CD8-positive, alpha-beta memory T cell (primary cell): ENCODE data around the gene DPP9. TPM values are rescaled to one million over a fixed set of nuclear protein-coding genes. Genes with fewer than 3 reads are reported as not detected.

Experiments used
- CTCF ChIA-PET: fragments of 350-600 bp; sonication (Branson Sonifier 250); formaldehyde crosslinking; loops from one replicate; lab custom pipeline; 2021; ENCODE audit warnings: antibody characterized with exemption; lab: Charles Lee
- POLR2A ChIA-PET: fragments of 350-600 bp; sonication (Branson Sonifier 250); formaldehyde crosslinking; loops from one replicate; lab custom pipeline; 2021; ENCODE audit warnings: antibody characterized with exemption; lab: Charles Lee
- DNase-seq, 5 donors: peaks; one replicate each; pipeline versions ENCODE4 v3.0.0 to v3.0.0-alpha.2; 2020 to 2022; ENCODE audit warnings: mixed read lengths in 1 of 5
- H3K27ac ChIP-seq: one replicate; pipeline ENCODE4 v1.7.0; 2013; ENCODE audit warnings: low read depth, mild to moderate bottlenecking, low read length, moderate library complexity
- H3K27me3 ChIP-seq: 2 replicates; pipeline ENCODE4 v1.7.0; 2013; ENCODE audit warnings: low read length, mild to moderate bottlenecking; ENCODE audit not compliant: insufficient read depth, poor library complexity, severe bottlenecking
- H3K36me3 ChIP-seq: 2 replicates; pipeline ENCODE4 v1.7.0; 2013; ENCODE audit warnings: mild to moderate bottlenecking, low read length, moderate library complexity; ENCODE audit not compliant: insufficient read depth
- H3K4me1 ChIP-seq: 2 replicates; pipeline ENCODE4 v1.7.0; 2013; ENCODE audit warnings: mild to moderate bottlenecking, low read length, moderate library complexity; ENCODE audit not compliant: insufficient read depth
- H3K4me3 ChIP-seq: 2 replicates; pipeline ENCODE4 v1.7.0; 2013; ENCODE audit warnings: mild to moderate bottlenecking, low read length
- H3K9me3 ChIP-seq: 2 replicates; pipeline ENCODE4 v1.7.0; 2013; ENCODE audit warnings: mild to moderate bottlenecking, low read length
- H3K27ac Mint-ChIP-seq, 8 donors: one replicate each; pipeline ENCODE4 v1.8.0; 2020 to 2021; ENCODE audit warnings: mixed read lengths in 8 of 8, mild to moderate bottlenecking in 6 of 8, inconsistent platforms in 3 of 8, moderate library complexity in 3 of 8
- H3K27me3 Mint-ChIP-seq, 2 donors: one replicate each; pipeline ENCODE4 v1.8.0; 2020 to 2021; ENCODE audit warnings: mixed read lengths in 2 of 2, mild to moderate bottlenecking in 1 of 2, moderate library complexity in 1 of 2
- H3K36me3 Mint-ChIP-seq, 3 donors: one replicate each; pipeline ENCODE4 v1.8.0; 2020 to 2021; ENCODE audit warnings: mixed read lengths in 3 of 3, inconsistent platforms in 1 of 3, mild to moderate bottlenecking in 1 of 3
- H3K4me1 Mint-ChIP-seq, 3 donors: one replicate each; pipeline ENCODE4 v1.8.0; 2020 to 2021; ENCODE audit warnings: mixed read lengths in 3 of 3, inconsistent platforms in 1 of 3, mild to moderate bottlenecking in 1 of 3
- H3K4me3 Mint-ChIP-seq, 7 donors: one replicate each; pipeline ENCODE4 v1.8.0; 2020 to 2021; ENCODE audit warnings: mixed read lengths in 7 of 7, mild to moderate bottlenecking in 6 of 7, moderate library complexity in 4 of 7, inconsistent platforms in 2 of 7
- H3K9me3 Mint-ChIP-seq, 5 donors: one replicate each; pipeline ENCODE4 v1.8.0; 2020 to 2022; ENCODE audit warnings: mixed read lengths in 5 of 5, mild to moderate bottlenecking in 3 of 5, moderate library complexity in 2 of 5, inconsistent platforms in 1 of 5
- polyA plus RNA-seq: library from polyadenylated mRNA; unstranded; fragments of 300-500 nt; fragmentation: Illumina TruSeq; gene quantifications from one replicate; pipeline ENCODE4 v1.2.3, GENCODE V29; 2021
- total RNA-seq, 2 experiments: library from RNA; stranded (reverse); gene quantifications; one replicate each; pipeline ENCODE4 v1.2.3, GENCODE V29; 2021

Gene DPP9
- total and polyA plus RNA-seq, 3 experiments from 2014 or later: 32.1 to 105 (median 105) TPM

GRCh38 chr19:4657262-4657661, 66.4 kb downstream of the DPP9 start:
- Mint-ChIP-seq H3K9me3 (no peaks in the 10 kb centered on the region), H3K27ac (peak overlapping the region in 1 of 8 donors; percentile 48), H3K4me1 (peaks cover 0 to 5% (median 3%) of the 10 kb centered on the region in 3 donors), H3K27me3 (no peaks in the 10 kb centered on the region), H3K4me3 (no peak overlapping the region), H3K36me3 (peaks cover 4 to 76% (median 12%) of the 10 kb centered on the region in 3 donors)
- no peak overlapping the region for H3K27ac ChIP-seq
- CTCF ChIA-PET: interaction anchor here (1.0 kb wide), 1 partner anchor 21 kb away, joined by 3 read pairs; no protein-coding TSS in a partner anchor
- peaks cover 13% of the 10 kb centered on the region for H3K36me3 ChIP-seq
- H3K4me3 ChIP-seq: no peak overlapping the region
- POLR2A ChIA-PET: no interaction called here
- DNase-seq: no peak
- H3K4me1 ChIP-seq: no peaks in the 10 kb centered on the region
- no peaks in the 10 kb centered on the region for H3K27me3 ChIP-seq
- no peaks in the 10 kb centered on the region for H3K9me3 ChIP-seq

GRCh38 chr19:4656102-4656501, 67.5 kb downstream of the DPP9 start:
- H3K36me3 ChIP-seq: peaks cover 13% of the 10 kb centered on the region
- Mint-ChIP-seq H3K27me3 (no peaks in the 10 kb centered on the region), H3K4me3 (no peak overlapping the region), H3K9me3 (no peaks in the 10 kb centered on the region), H3K4me1 (peaks cover 0 to 5% (median under 1%) of the 10 kb centered on the region in 3 donors), H3K36me3 (peaks cover 4 to 70% (median 10%) of the 10 kb centered on the region in 3 donors), H3K27ac (no peak overlapping the region)
- DNase-seq: no peak
- H3K27ac ChIP-seq: no peak overlapping the region
- no peaks in the 10 kb centered on the region for H3K27me3 ChIP-seq
- no peak overlapping the region for H3K4me3 ChIP-seq
- H3K9me3 ChIP-seq: no peaks in the 10 kb centered on the region
- H3K4me1 ChIP-seq: no peaks in the 10 kb centered on the region
- ChIA-PET CTCF (no interaction called here), POLR2A (interaction anchor here (0.5 to 0.7 kb wide), 2 partner anchors 17 to 923 kb away, joined by 3 to 5 read pairs; no protein-coding TSS in a partner anchor)

GRCh38 chr19:4654437-4655361, 68.9 kb downstream of the DPP9 start:
- Histone ChIP-seq H3K9me3 (no peaks in the 10 kb centered on the region), H3K4me3 (no peak overlapping the region), H3K27me3 (no peaks in the 10 kb centered on the region), H3K36me3 (peaks cover 9% of the 10 kb centered on the region), H3K4me1 (no peaks in the 10 kb centered on the region), H3K27ac (no peak overlapping the region)
- Mint-ChIP-seq H3K4me1 (peaks cover 0 to 5% (median 0%) of the 10 kb centered on the region in 3 donors), H3K27ac (peak overlapping the region in 5 of 8 donors; percentile 36 to 88 (median 51)), H3K9me3 (no peaks in the 10 kb centered on the region), H3K36me3 (peaks cover 4 to 57% (median 9%) of the 10 kb centered on the region in 3 donors), H3K27me3 (no peaks in the 10 kb centered on the region), H3K4me3 (no peak overlapping the region)
- POLR2A ChIA-PET: no interaction called here
- no peak for DNase-seq
- CTCF ChIA-PET: no interaction called here

GRCh38 chr19:4653793-4654436, 69.7 kb downstream of the DPP9 start:
- H3K27ac ChIP-seq: no peak overlapping the region
- no peaks in the 10 kb centered on the region for H3K9me3 Mint-ChIP-seq
- peaks cover 0 to 5% (median 2%) of the 10 kb centered on the region in 3 donors for H3K4me1 Mint-ChIP-seq
- ChIA-PET POLR2A (no interaction called here), CTCF (interaction anchor here (0.6 kb wide), 1 partner anchor 79 kb away, joined by 3 read pairs; no protein-coding TSS in a partner anchor)
- H3K36me3 ChIP-seq: peaks cover 5% of the 10 kb centered on the region
- H3K36me3 Mint-ChIP-seq: peaks cover 4 to 50% (median 9%) of the 10 kb centered on the region in 3 donors
- H3K9me3 ChIP-seq: no peaks in the 10 kb centered on the region
- no peak overlapping the region for H3K4me3 ChIP-seq
- peak overlapping the region in 2 of 8 donors; percentile 39 to 41 for H3K27ac Mint-ChIP-seq
- no peak for DNase-seq
- no peak overlapping the region for H3K4me3 Mint-ChIP-seq
- H3K27me3 Mint-ChIP-seq: no peaks in the 10 kb centered on the region
- H3K27me3 ChIP-seq: no peaks in the 10 kb centered on the region
- H3K4me1 ChIP-seq: no peaks in the 10 kb centered on the region

- no peaks in the 10 kb centered on the region for H3K27me3 Mint-ChIP-seq
- Histone ChIP-seq H3K9me3 (no peaks in the 10 kb centered on the region), H3K4me1 (no peaks in the 10 kb centered on the region), H3K27ac (no peak overlapping the region), H3K27me3 (no peaks in the 10 kb centered on the region), H3K4me3 (no peak overlapping the region), H3K36me3 (peaks cover 5% of the 10 kb centered on the region)
- ChIA-PET CTCF (no interaction called here), POLR2A (no interaction called here)
- H3K36me3 Mint-ChIP-seq: peaks cover 4 to 35% (median 9%) of the 10 kb centered on the region in 3 donors
- H3K4me3 Mint-ChIP-seq: no peak overlapping the region
- DNase-seq: no peak
- peaks cover 0 to 6% (median 2%) of the 10 kb centered on the region in 3 donors for H3K4me1 Mint-ChIP-seq
- H3K27ac Mint-ChIP-seq: no peak overlapping the region
- H3K9me3 Mint-ChIP-seq: no peaks in the 10 kb centered on the region
These were observed 71.6 kb downstream of the DPP9 start for GRCh38 chr19:4652075-4652474.

GRCh38 chr19:4650159-4650558, 73.5 kb downstream of the DPP9 start:
- Mint-ChIP-seq H3K4me3 (no peak overlapping the region), H3K27ac (peak overlapping the region in 1 of 8 donors; percentile 33), H3K4me1 (peaks cover 0 to 11% (median 3%) of the 10 kb centered on the region in 3 donors), H3K9me3 (no peaks in the 10 kb centered on the region), H3K27me3 (no peaks in the 10 kb centered on the region), H3K36me3 (peaks cover 4 to 34% (median 7%) of the 10 kb centered on the region in 3 donors)
- ChIA-PET POLR2A (no interaction called here), CTCF (interaction anchor here (3.7 kb wide), 1 partner anchor 14 kb away, joined by 14 read pairs; no protein-coding TSS in a partner anchor)
- H3K36me3 ChIP-seq: peaks cover 4% of the 10 kb centered on the region
- H3K4me1 ChIP-seq: no peaks in the 10 kb centered on the region
- no peak overlapping the region for H3K4me3 ChIP-seq
- H3K9me3 ChIP-seq: no peaks in the 10 kb centered on the region
- H3K27me3 ChIP-seq: no peaks in the 10 kb centered on the region
- no peak overlapping the region for H3K27ac ChIP-seq
- no peak for DNase-seq

- H3K27me3 Mint-ChIP-seq: no peaks in the 10 kb centered on the region
- H3K9me3 ChIP-seq: no peaks in the 10 kb centered on the region
- peaks cover 0 to 7% (median 3%) of the 10 kb centered on the region in 3 donors for H3K4me1 Mint-ChIP-seq
- no peaks in the 10 kb centered on the region for H3K27me3 ChIP-seq
- H3K27ac Mint-ChIP-seq: peak overlapping the region in 2 of 8 donors; percentile 24 to 78
- H3K36me3 Mint-ChIP-seq: peaks cover 2 to 27% (median 2%) of the 10 kb centered on the region in 3 donors
- no peaks in the 10 kb centered on the region for H3K36me3 ChIP-seq
- no peak overlapping the region for H3K27ac ChIP-seq
- ChIA-PET CTCF (interaction anchor here (3.7 kb wide), 1 partner anchor 13 kb away, joined by 14 read pairs; no protein-coding TSS in a partner anchor), POLR2A (no interaction called here)
- H3K4me3 Mint-ChIP-seq: no peak overlapping the region
- no peak overlapping the region for H3K4me3 ChIP-seq
- DNase-seq: no peak
- H3K9me3 Mint-ChIP-seq: no peaks in the 10 kb centered on the region
- no peaks in the 10 kb centered on the region for H3K4me1 ChIP-seq
These were observed 74.1 kb downstream of the DPP9 start for GRCh38 chr19:4649392-4650047.
